Activated CD4-positive, CD25-positive, alpha-beta regulatory T cell treated with anti-CD3 and anti-CD28 coated beads, Interleukin-2, amount 50 U/mL, for 16 hours (primary cell): Measurements from ENCODE around the gene IRX2.

Source experiments
- DNase-seq: peaks from one replicate; pipeline ENCODE4 v3.0.0-alpha.2; 2020; ENCODE audit warnings: low read depth, low spot score

The IRX2 gene

GRCh38 chr5:2697041-2697440 is 54.4 kb downstream of the IRX2 start:
- no peak for DNase-seq
